Eye (tissue), 1 donor: ENCODE results near the gene FLRT2.

Experiments
- DNase-seq: peaks from one replicate; pipeline ENCODE4 v3.0.0-alpha.2; 2015

The FLRT2 gene

DNA sequence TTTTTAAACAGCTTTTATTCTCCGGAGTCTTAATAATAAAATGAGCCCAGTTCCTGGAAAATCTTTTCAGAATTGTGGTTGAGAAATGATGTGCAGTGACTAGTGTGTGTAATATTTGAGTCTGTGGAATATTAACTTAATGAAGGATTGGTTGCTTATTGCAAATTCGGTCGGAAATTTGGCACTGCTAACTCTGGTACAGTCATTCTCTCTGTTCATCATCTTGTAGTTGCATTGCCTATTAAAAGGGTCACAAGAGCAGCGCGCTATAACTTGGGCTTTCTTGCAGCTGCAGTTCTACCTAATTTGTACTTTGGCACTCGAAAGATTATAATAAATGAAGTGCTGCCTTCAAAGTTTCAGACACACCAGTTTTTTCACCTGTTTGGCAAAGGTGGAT lies 146.0 kb downstream of the FLRT2 start:
- no peak for DNase-seq

DNA sequence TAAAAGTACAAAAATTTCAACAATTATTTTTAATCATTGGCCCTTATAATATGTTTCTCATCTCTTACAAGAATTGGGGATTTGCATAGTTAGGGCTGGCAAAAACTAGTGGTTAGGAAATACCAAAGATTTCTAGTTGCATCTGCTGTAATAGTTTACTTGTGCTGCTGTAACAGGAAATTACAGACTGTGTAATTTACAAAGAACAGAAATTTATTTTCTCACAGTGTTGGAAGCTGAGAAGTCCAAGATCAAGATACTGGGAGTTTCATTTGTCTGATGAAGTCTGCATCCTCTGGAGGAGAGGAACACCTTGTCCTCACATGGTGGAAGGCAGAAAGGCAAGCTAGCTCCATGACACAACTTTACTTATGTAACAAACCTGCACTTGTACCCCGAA lies 157.0 kb downstream of the FLRT2 start:
- DNase-seq, result no peak

DNA sequence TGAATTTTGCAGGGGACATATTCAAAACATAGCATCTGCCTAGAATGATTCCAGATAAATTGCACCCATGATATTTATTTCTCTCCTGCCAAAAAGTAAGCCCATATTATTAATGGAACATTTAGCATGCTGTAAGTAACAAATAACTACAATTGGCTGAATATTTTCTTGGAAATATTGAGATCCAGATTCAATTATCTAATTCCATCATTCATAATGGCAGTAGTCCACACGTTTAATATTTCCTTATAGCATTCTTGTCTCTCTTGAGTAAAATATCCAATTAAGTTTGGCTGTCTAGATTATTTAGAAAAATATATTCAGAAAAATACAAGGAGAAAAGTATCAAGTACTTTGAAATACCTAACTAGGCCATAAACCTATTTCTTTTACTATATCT lies 157.5 kb downstream of the FLRT2 start:
- DNase-seq, result no peak

DNA sequence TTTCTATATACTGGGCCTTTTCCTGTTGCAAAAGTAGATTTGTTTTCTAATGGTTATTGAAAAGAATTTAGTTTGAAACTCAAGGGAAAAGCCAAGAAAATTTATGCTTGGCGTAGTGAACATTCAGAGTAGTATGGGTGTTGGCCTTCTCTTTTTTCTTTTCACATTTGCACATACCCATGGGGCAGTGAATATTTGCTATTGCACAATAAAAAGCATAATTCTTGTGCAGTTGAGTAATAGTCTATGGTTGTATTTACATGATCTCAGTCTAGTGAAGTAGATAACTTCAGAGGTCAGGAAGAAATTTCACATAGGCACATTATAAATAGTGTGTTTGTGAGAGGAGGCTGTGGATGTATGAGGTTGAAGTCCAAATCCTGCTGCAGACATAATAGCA lies 158.1 kb downstream of the FLRT2 start:
- DNase-seq, result no peak

DNA sequence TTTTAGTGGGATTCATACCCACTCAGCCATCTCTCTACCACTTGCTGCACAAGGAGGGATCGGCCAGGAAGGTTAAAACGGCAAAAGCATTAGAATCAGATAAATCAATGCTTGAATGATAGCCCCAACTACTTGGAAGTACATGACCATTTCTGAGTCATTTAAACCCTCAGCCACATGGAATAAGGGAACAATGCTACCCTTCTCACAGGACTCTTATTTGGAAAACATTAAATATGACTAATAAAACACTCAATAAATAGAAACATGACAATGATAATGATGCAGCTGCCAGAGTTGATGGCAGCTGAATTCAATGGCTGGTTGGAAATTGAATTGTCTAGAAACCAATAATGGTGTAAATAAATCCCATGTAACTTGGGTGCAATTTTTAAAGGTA lies 165.4 kb downstream of the FLRT2 start:
- DNase-seq, result no peak

DNA sequence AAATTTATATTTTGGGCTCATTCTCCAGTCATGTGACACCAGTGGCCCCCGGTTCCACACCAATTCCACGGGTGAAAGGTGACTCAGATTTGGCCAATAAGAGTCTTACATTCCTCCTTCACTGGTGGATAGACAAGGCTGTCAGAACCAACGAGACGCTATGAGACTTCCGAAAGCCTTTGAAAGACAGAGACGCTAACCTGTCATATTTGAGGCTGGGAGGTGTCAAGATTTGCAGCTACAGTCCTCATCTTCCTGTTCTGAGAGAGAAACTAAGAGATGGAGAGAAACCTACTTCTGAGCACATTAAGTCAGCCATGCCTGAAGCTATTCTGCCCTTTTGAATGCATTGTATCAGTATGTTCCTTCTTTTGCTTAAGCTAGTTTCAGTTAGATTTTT lies 171.2 kb downstream of the FLRT2 start:
- no peak for DNase-seq

DNA sequence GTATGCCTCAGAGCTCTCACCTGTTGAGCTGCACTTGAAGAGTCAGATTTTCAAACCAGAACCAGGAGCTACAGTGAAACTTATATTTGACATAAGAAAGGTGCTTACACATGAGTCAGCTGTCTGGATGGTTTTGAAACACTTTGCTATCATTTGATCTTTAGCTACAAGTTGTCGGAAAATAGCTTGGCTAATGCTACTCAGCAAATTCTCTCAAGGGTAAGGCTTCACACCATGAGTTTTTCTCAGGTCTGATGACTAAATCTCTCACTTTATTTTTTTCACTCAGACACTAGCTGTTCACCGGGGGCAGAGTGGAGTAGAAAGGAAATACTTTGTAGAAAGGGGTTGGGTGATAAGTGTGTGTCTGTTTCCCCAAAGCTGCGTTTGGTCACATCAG lies 171.8 kb downstream of the FLRT2 start:
- DNase-seq, result no peak

DNA sequence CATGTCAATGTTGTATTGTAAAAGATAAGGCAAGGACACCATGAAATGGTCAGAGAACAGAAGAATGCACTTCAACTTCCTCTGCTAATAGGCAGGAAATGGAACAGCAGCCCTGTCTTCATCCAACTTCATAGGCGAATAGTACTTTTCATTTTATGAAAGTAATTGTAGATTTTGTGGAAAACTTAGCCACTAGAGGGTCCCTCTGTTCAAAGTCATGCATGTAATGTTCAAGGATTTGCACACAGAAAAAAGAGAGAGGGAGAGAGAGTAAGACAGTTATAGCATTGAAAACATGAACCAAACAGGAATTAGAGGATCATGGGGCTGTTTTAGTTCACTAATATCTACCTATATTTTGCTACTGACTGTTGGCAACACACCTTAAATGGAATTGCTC lies 172.2 kb downstream of the FLRT2 start:
- DNase-seq, result no peak

DNA sequence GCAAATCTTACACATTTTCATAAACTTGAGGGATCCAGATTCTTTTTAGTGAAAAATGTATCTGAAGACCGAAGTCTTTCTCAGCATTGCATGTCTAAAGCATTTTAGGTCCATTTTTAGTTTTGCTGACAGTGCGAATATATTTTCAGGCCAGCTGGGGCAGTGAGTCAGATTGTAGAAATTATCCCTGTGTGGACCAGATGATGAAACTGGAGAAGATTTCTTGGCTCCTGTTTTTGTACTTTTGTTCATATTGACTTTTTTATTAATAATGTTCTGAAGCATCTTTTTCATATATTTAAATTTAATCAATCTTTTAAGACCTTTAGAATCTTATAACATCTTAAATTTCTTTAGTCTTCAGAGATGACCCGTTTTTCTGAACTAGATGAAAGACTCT lies 173.1 kb downstream of the FLRT2 start:
- no peak for DNase-seq
